ENCODE data around the gene S100A1. TPM values are rescaled to one million over a fixed set of nuclear protein-coding genes. Genes with fewer than 3 reads are reported as not detected.

S100A1 gene
- total RNA-seq, 2 experiments from 2014 or later = not detected

Other genes starting within 250 kb of the S100A1 start
- not detected for gene S100A8, start 237.4 kb upstream of the S100A1 start, total RNA-seq
- not detected for gene S100A7A, start 211.9 kb upstream of the S100A1 start, total RNA-seq
- not detected for gene S100A7, start 167.8 kb upstream of the S100A1 start, total RNA-seq
- gene S100A6, start 92.4 kb upstream of the S100A1 start, total RNA-seq = 100 to 1,000 TPM; 200 to 204 TPM
- under 1 TPM; 0.89 to 0.93 TPM for gene S100A5, start 87.5 kb upstream of the S100A1 start, total RNA-seq
- gene S100A4, start 82.6 kb upstream of the S100A1 start, total RNA-seq = 10 to 100 TPM; 36.5 to 37.9 TPM
- not detected for gene S100A3, start 79.2 kb upstream of the S100A1 start, total RNA-seq
- gene S100A2, start 62.6 kb upstream of the S100A1 start, total RNA-seq = under 1 TPM; 0.74 to 0.77 TPM
- gene S100A16, start 15.3 kb upstream of the S100A1 start, total RNA-seq = not detected
- not detected for gene S100A14, start 12.1 kb upstream of the S100A1 start, total RNA-seq
- gene S100A13, start 929 bp upstream of the S100A1 start, total RNA-seq = 1 to 10 TPM; 6.6 to 7.0 TPM
- 10 to 100 TPM; 88.2 to 91.3 TPM for gene CHTOP, start 5.6 kb downstream of the S100A1 start, total RNA-seq
- 10 to 100 TPM; 24.4 to 26.2 TPM for gene SNAPIN, start 30.3 kb downstream of the S100A1 start, total RNA-seq
- 100 to 1,000 TPM; 346 to 357 TPM for gene ILF2, start 42.6 kb downstream of the S100A1 start, total RNA-seq
- under 1 TPM; 0.05 to 0.10 TPM for gene NPR1, start 50.3 kb downstream of the S100A1 start, total RNA-seq
- gene INTS3, start 99.6 kb downstream of the S100A1 start, total RNA-seq = 10 to 100 TPM; 39.3 to 40.4 TPM
- 1 to 10 TPM; 2.7 to 4.3 TPM for gene SLC27A3, start 147.0 kb downstream of the S100A1 start, total RNA-seq

Measured in activated naive CD4-positive, alpha-beta T cell treated with anti-CD3 and anti-CD28 coated beads for 36 hours (primary cell).